IMR-90 (cell line): ENCODE measurements around the gene MRGPRX1.

Experiments
- MAFK ChIP-seq: IDR thresholded peaks from 2 replicates; pipeline ENCODE4 v1.6.1; 2012; ENCODE audit warnings: low read depth, low read length, improper control_type of control experiment
- MAZ ChIP-seq: IDR thresholded peaks from 2 replicates; pipeline ENCODE4 v1.6.1; 2012; ENCODE audit warnings: low read depth, mild to moderate bottlenecking, low read length, improper control_type of control experiment, moderate library complexity, borderline replicate concordance
- MXI1 ChIP-seq: IDR thresholded peaks from 2 replicates; pipeline ENCODE4 v1.6.1; 2012; ENCODE audit warnings: low read depth, mild to moderate bottlenecking, low read length, moderate library complexity, borderline replicate concordance
- NFE2L2 ChIP-seq: fragments of 150-350 bp; IDR thresholded peaks from 2 replicates; pipeline ENCODE4 v1.6.1; 2016; ENCODE audit warnings: low read depth, mild to moderate bottlenecking, low read length
- POLR2A ChIP-seq: IDR thresholded peaks from 2 replicates; pipeline ENCODE4 v1.6.1; 2012; ENCODE audit warnings: mild to moderate bottlenecking, low read depth, low read length
- TF ChIP-seq, protein P1 (sequence below): conservative IDR thresholded peaks from 2 replicates; pipeline ENCODE4 v1.5.1; 2012; ENCODE audit warnings: mild to moderate bottlenecking, low read depth, low read length, improper control_type of control experiment
- TF ChIP-seq, protein P2 (sequence below): fragments of 150-350 bp; IDR thresholded peaks from 2 replicates; pipeline ENCODE4 v1.6.1; 2017; ENCODE audit warnings: mild to moderate bottlenecking, antibody characterized with exemption, low read length, low read depth
- TF ChIP-seq, protein P3 (sequence below): fragments of 150-350 bp; IDR thresholded peaks from 2 replicates; pipeline ENCODE4 v1.6.1; 2016; ENCODE audit warnings: low read depth, mild to moderate bottlenecking, low read length, moderate library complexity, borderline replicate concordance

DNA sequence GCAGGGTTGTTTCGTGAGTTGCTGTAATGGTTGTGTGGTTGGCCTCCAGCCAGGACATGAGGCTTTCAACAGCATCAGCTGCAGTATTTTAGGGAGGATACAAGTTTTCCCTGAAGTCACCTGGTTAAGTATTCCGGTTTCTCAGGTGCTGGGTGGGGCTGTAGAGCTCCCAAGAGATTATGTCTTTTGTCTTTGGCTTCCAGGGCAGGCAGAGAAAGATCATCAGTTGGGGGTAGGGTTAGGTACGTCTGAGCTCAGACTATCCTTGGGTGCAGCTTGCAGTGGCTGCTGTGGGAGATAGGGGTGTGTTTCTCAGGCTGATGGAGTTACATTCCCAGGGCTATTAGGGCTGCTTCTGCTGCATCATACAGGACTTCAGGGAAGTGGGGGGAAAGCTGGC, 47.5 kb upstream of the MRGPRX1 start:
- no peak for TF ChIP-seq POLR2A
- TF ChIP-seq, protein P1, sequence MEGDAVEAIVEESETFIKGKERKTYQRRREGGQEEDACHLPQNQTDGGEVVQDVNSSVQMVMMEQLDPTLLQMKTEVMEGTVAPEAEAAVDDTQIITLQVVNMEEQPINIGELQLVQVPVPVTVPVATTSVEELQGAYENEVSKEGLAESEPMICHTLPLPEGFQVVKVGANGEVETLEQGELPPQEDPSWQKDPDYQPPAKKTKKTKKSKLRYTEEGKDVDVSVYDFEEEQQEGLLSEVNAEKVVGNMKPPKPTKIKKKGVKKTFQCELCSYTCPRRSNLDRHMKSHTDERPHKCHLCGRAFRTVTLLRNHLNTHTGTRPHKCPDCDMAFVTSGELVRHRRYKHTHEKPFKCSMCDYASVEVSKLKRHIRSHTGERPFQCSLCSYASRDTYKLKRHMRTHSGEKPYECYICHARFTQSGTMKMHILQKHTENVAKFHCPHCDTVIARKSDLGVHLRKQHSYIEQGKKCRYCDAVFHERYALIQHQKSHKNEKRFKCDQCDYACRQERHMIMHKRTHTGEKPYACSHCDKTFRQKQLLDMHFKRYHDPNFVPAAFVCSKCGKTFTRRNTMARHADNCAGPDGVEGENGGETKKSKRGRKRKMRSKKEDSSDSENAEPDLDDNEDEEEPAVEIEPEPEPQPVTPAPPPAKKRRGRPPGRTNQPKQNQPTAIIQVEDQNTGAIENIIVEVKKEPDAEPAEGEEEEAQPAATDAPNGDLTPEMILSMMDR, result no peak
- TF ChIP-seq, protein P2, sequence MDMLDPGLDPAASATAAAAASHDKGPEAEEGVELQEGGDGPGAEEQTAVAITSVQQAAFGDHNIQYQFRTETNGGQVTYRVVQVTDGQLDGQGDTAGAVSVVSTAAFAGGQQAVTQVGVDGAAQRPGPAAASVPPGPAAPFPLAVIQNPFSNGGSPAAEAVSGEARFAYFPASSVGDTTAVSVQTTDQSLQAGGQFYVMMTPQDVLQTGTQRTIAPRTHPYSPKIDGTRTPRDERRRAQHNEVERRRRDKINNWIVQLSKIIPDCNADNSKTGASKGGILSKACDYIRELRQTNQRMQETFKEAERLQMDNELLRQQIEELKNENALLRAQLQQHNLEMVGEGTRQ, result no peak
- TF ChIP-seq MAZ, result no peak
- no peak for TF ChIP-seq MXI1
- TF ChIP-seq, protein P3, sequence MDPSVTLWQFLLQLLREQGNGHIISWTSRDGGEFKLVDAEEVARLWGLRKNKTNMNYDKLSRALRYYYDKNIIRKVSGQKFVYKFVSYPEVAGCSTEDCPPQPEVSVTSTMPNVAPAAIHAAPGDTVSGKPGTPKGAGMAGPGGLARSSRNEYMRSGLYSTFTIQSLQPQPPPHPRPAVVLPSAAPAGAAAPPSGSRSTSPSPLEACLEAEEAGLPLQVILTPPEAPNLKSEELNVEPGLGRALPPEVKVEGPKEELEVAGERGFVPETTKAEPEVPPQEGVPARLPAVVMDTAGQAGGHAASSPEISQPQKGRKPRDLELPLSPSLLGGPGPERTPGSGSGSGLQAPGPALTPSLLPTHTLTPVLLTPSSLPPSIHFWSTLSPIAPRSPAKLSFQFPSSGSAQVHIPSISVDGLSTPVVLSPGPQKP, result no peak
- TF ChIP-seq NFE2L2, result no peak
- TF ChIP-seq MAFK, result no peak
